PC-3 (cell line): ENCODE results near the gene HAND1.

Source experiments
- CTCF ChIP-seq: fragments of 300-600 bp; sonication (generic); conservative IDR thresholded peaks from 2 replicates; pipeline ENCODE4 v1.5.1; 2017; ENCODE audit warnings: antibody characterized with exemption, low read depth, mild to moderate bottlenecking, low read length
- EZH2 ChIP-seq: fragments of 300-600 bp; sonication (generic); IDR thresholded peaks from one replicate; pipeline ENCODE4 v1.6.1; 2017; ENCODE audit warnings: antibody characterized with exemption, mild to moderate bottlenecking, low read length; ENCODE audit not compliant: unreplicated experiment
- EZH2phosphoT487 ChIP-seq: fragments of 300-600 bp; sonication (generic); IDR thresholded peaks from 2 replicates; pipeline ENCODE4 v1.6.1; 2018; ENCODE audit warnings: mild to moderate bottlenecking, antibody characterized with exemption, low read length, borderline replicate concordance

- TF ChIP-seq CTCF, result no peak
- TF ChIP-seq EZH2phosphoT487, result no peak
- TF ChIP-seq EZH2, result no peak
Measured at GRCh38 chr5:154474396-154475334, 3.4 kb downstream of the HAND1 start.
